HEK293 (cell line): ENCODE measurements around the gene NOXO1.
A peak's percentile ranks its signal among the peaks of the same experiment; 100 is the strongest.

Source experiments
- GLIS1 ChIP-seq: fragments of 450-650 bp; formaldehyde crosslinking; IDR thresholded peaks from 2 replicates; pipeline ENCODE4 v1.5.1; 2016; ENCODE audit warnings: missing biosample characterization, missing genetic modification characterization
- HOXC10 ChIP-seq: sonication (generic); formaldehyde crosslinking; IDR thresholded peaks from 2 replicates; pipeline ENCODE4 v1.8.1; 2023; ENCODE audit warnings: mild to moderate bottlenecking, missing genetic modification reagents
- KLF8 ChIP-seq: fragments of 450-650 bp; formaldehyde crosslinking; IDR thresholded peaks from 2 replicates; pipeline ENCODE4 v1.5.1; 2016; ENCODE audit warnings: missing biosample characterization, missing genetic modification characterization
- PRDM1 ChIP-seq: fragments of 450-650 bp; formaldehyde crosslinking; IDR thresholded peaks from 2 replicates; pipeline ENCODE4; 2016; ENCODE audit warnings: missing biosample characterization, missing genetic modification characterization
- SP2 ChIP-seq: fragments of 450-650 bp; formaldehyde crosslinking; IDR thresholded peaks from 2 replicates; pipeline ENCODE4 v1.5.1; 2016; ENCODE audit warnings: missing biosample characterization, missing genetic modification characterization
- SP7 ChIP-seq: fragments of 450-650 bp; formaldehyde crosslinking; IDR thresholded peaks from 2 replicates; pipeline ENCODE4 v1.5.1; 2016; ENCODE audit warnings: missing biosample characterization, missing genetic modification characterization
- TRIM28 ChIP-seq: IDR thresholded peaks from 2 replicates; pipeline ENCODE4 v1.6.1; 2011; ENCODE audit warnings: low read length, control low read depth, borderline replicate concordance
- YY1 ChIP-seq: fragments of 450-650 bp; formaldehyde crosslinking; IDR thresholded peaks from 2 replicates; pipeline ENCODE4 v1.5.1; 2018; ENCODE audit warnings: missing biosample characterization, missing genetic modification characterization
- ZFP37 ChIP-seq: fragments of 450-650 bp; formaldehyde crosslinking; IDR thresholded peaks from 2 replicates; pipeline ENCODE4 v1.5.1; 2016; ENCODE audit warnings: missing biosample characterization, missing genetic modification characterization
- ZNF18 ChIP-seq: fragments of 450-650 bp; formaldehyde crosslinking; IDR thresholded peaks from 2 replicates; pipeline ENCODE4 v1.5.1; 2016; ENCODE audit warnings: missing biosample characterization, missing genetic modification characterization
- ZNF202 ChIP-seq: fragments of 450-650 bp; formaldehyde crosslinking; IDR thresholded peaks from 2 replicates; pipeline ENCODE4 v1.5.1; 2016; ENCODE audit warnings: missing biosample characterization, missing genetic modification characterization, borderline replicate concordance
- ZNF248 ChIP-seq: fragments of 450-650 bp; formaldehyde crosslinking; IDR thresholded peaks from 2 replicates; pipeline ENCODE4 v1.5.1; 2017; ENCODE audit warnings: missing biosample characterization, missing genetic modification characterization
- ZNF26 ChIP-seq: fragments of 450-650 bp; formaldehyde crosslinking; IDR thresholded peaks from 2 replicates; pipeline ENCODE4 v1.5.1; 2016; ENCODE audit warnings: missing biosample characterization, missing genetic modification characterization
- ZNF280C ChIP-seq: fragments of 450-650 bp; formaldehyde crosslinking; IDR thresholded peaks from 2 replicates; pipeline ENCODE4 v1.5.1; 2016; ENCODE audit warnings: missing biosample characterization, missing genetic modification characterization
- ZNF280D ChIP-seq: fragments of 450-650 bp; formaldehyde crosslinking; IDR thresholded peaks from 2 replicates; pipeline ENCODE4 v1.5.1; 2016; ENCODE audit warnings: missing biosample characterization, missing genetic modification characterization
- ZNF366 ChIP-seq: fragments of 450-650 bp; formaldehyde crosslinking; conservative IDR thresholded peaks from 2 replicates; pipeline ENCODE4 v1.5.1; 2016; ENCODE audit warnings: missing biosample characterization, missing genetic modification characterization
- ZNF404 ChIP-seq: fragments of 450-650 bp; formaldehyde crosslinking; IDR thresholded peaks from 2 replicates; pipeline ENCODE4 v1.5.1; 2017; ENCODE audit warnings: missing biosample characterization, missing genetic modification characterization
- ZNF433 ChIP-seq: fragments of 450-650 bp; formaldehyde crosslinking; IDR thresholded peaks from 2 replicates; pipeline ENCODE4 v1.5.1; 2016; ENCODE audit warnings: missing biosample characterization, missing genetic modification characterization, low read depth
- ZNF530 ChIP-seq: fragments of 450-650 bp; formaldehyde crosslinking; IDR thresholded peaks from 2 replicates; pipeline ENCODE4 v1.5.1; 2016; ENCODE audit warnings: low read depth, missing biosample characterization, missing genetic modification characterization
- ZNF571 ChIP-seq: fragments of 450-650 bp; formaldehyde crosslinking; IDR thresholded peaks from 2 replicates; pipeline ENCODE4 v1.5.0; 2017; ENCODE audit warnings: missing biosample characterization, missing genetic modification characterization
- ZNF610 ChIP-seq: fragments of 450-650 bp; formaldehyde crosslinking; IDR thresholded peaks from 2 replicates; pipeline ENCODE4 v1.5.1; 2016; ENCODE audit warnings: missing biosample characterization, missing genetic modification characterization, borderline replicate concordance
- ZNF677 ChIP-seq: fragments of 450-650 bp; IDR thresholded peaks from 2 replicates; pipeline ENCODE4 v1.5.0; 2018; ENCODE audit warnings: missing biosample characterization, mild to moderate bottlenecking, missing genetic modification characterization, moderate library complexity
- ZNF701 ChIP-seq: fragments of 450-650 bp; formaldehyde crosslinking; IDR thresholded peaks from 2 replicates; pipeline ENCODE4 v1.5.1; 2016; ENCODE audit warnings: missing biosample characterization, missing genetic modification characterization
- ZNF777 ChIP-seq: fragments of 450-650 bp; formaldehyde crosslinking; IDR thresholded peaks from 2 replicates; pipeline ENCODE4 v1.5.1; 2017; ENCODE audit warnings: missing biosample characterization, missing genetic modification characterization, borderline replicate concordance
- ZSCAN18 ChIP-seq: fragments of 450-650 bp; formaldehyde crosslinking; IDR thresholded peaks from 2 replicates; pipeline ENCODE4 v1.5.1; 2016; ENCODE audit warnings: missing biosample characterization, missing genetic modification characterization
- ZSCAN4 ChIP-seq: fragments of 450-650 bp; formaldehyde crosslinking; IDR thresholded peaks from 2 replicates; pipeline ENCODE4 v1.5.1; 2017; ENCODE audit warnings: missing biosample characterization, missing genetic modification characterization
- ZSCAN5A ChIP-seq: fragments of 450-650 bp; formaldehyde crosslinking; IDR thresholded peaks from 2 replicates; pipeline ENCODE4 v1.5.1; 2016; ENCODE audit warnings: missing biosample characterization, missing genetic modification characterization

Gene NOXO1

GRCh38 chr16:2027024-2028010 is 46.0 kb upstream of the NOXO1 start (continued):
- no peak for TF ChIP-seq ZNF280C
- TF ChIP-seq ZNF404 (tag by site-specific recombination), result no peak
- TF ChIP-seq ZNF433, result no peak
- peak; percentile 83 for TF ChIP-seq ZSCAN4 (tag by site-specific recombination)
- TF ChIP-seq ZNF366 (tag by site-specific recombination), result no peak
- TF ChIP-seq ZSCAN18 (tag by site-specific recombination), result no peak
- no peak for TF ChIP-seq HOXC10
- TF ChIP-seq TRIM28, result peak; percentile 52; the same call in 1 of the 2 replicates
- no peak for TF ChIP-seq ZNF248 (tag by site-specific recombination)
- TF ChIP-seq ZSCAN5A, result no peak
- no peak for TF ChIP-seq ZNF777 (tag by site-specific recombination)
- TF ChIP-seq KLF8 (tag by site-specific recombination), result no peak; the same call in 1 of the 2 replicates
- no peak for TF ChIP-seq ZNF26
- TF ChIP-seq ZNF202 (tag by site-specific recombination), result no peak
- TF ChIP-seq SP2 (tag by site-specific recombination), result no peak
- no peak for TF ChIP-seq ZNF677 (tag by site-specific recombination)
- TF ChIP-seq PRDM1 (tag by site-specific recombination), result no peak
- TF ChIP-seq ZNF530, result no peak
- peak; percentile 23; the same call in 1 of the 2 replicates for TF ChIP-seq YY1
- no peak for TF ChIP-seq ZNF701 (tag by site-specific recombination)
- peak; percentile 54; the same call in 1 of the 2 replicates for TF ChIP-seq SP7
- no peak for TF ChIP-seq ZNF571 (tag by site-specific recombination)
- TF ChIP-seq ZNF18 (tag by site-specific recombination), result peak; percentile 73
- TF ChIP-seq ZFP37 (tag by site-specific recombination), result no peak; the same call in 1 of the 2 replicates
- TF ChIP-seq ZNF610 (tag by site-specific recombination), result no peak
- no peak for TF ChIP-seq ZNF280D (tag by site-specific recombination)
- TF ChIP-seq GLIS1, result no peak
